HepG2 (cell line): ENCODE data around the gene ZFP1. TPM values are rescaled to one million over a fixed set of nuclear protein-coding genes. Genes with fewer than 3 reads are reported as not detected.

ENCODE experiments used
- ATF3 ChIP-seq: sonication (generic); formaldehyde crosslinking; IDR thresholded peaks from 2 replicates; pipeline ENCODE4 v1.4.0; 2020; ENCODE audit warnings: missing genetic modification reagents
- GLI4 ChIP-seq: sonication (generic); formaldehyde crosslinking; IDR thresholded peaks from 2 replicates; pipeline ENCODE4 v1.5.1; 2020; ENCODE audit warnings: missing genetic modification reagents, mild to moderate bottlenecking, moderate library complexity, borderline replicate concordance
- HBP1 ChIP-seq: IDR thresholded peaks from 2 replicates; pipeline ENCODE4 v1.6.1; 2016; ENCODE audit warnings: low read depth, control low read depth
- KAT8 ChIP-seq: IDR thresholded peaks from 2 replicates; pipeline ENCODE4 v1.6.1; 2016; ENCODE audit warnings: missing genetic modification reagents, missing compliant biosample characterization
- KLF11 ChIP-seq: IDR thresholded peaks from 2 replicates; pipeline ENCODE4 v1.6.1; 2016; ENCODE audit warnings: missing compliant biosample characterization
- MAFK ChIP-seq, 2 experiments: IDR thresholded peaks in 1 of 2; conservative IDR thresholded peaks in 1 of 2; 2 replicates each; pipeline ENCODE4 v1.6.1; 2011; ENCODE audit warnings: improper control_type of control experiment in 2 of 2, low read length in 2 of 2
- NR2F2 ChIP-seq: IDR thresholded peaks from 2 replicates; pipeline ENCODE4 v1.6.1; 2012; ENCODE audit warnings: low read depth, inconsistent platforms, borderline replicate concordance
- PAX8 ChIP-seq: sonication (generic); formaldehyde crosslinking; IDR thresholded peaks from 2 replicates; pipeline ENCODE4 v1.8.0; 2022; ENCODE audit warnings: mild to moderate bottlenecking, missing genetic modification reagents, borderline replicate concordance
- PLSCR1 ChIP-seq: sonication (generic); formaldehyde crosslinking; IDR thresholded peaks from 2 replicates; pipeline ENCODE4 v1.5.0; 2020; ENCODE audit warnings: missing genetic modification reagents, mild to moderate bottlenecking, borderline replicate concordance
- SMAD1 ChIP-seq: sonication (generic); formaldehyde crosslinking; IDR thresholded peaks from 2 replicates; pipeline ENCODE4 v1.4.0; 2020; ENCODE audit warnings: missing genetic modification reagents, low read depth, mild to moderate bottlenecking, borderline replicate concordance
- SYNCRIP ChIP-seq: fragments of 200-400 bp; formaldehyde crosslinking; IDR thresholded peaks from 2 replicates; pipeline ENCODE4 v1.6.1; 2018; ENCODE audit warnings: mild to moderate bottlenecking, low read depth, low read length; ENCODE audit not compliant: insufficient read depth
- TAF1 ChIP-seq: sonication (generic); formaldehyde crosslinking; IDR thresholded peaks from 2 replicates; pipeline ENCODE4 v1.4.0; 2020; ENCODE audit warnings: missing genetic modification reagents
- UBTF ChIP-seq: sonication (generic); formaldehyde crosslinking; IDR thresholded peaks from 2 replicates; pipeline ENCODE4 v1.4.0; 2020; ENCODE audit warnings: mild to moderate bottlenecking, missing genetic modification reagents
- XRCC5 ChIP-seq: fragments of 200-400 bp; formaldehyde crosslinking; optimal IDR thresholded peaks from 2 replicates; pipeline ENCODE3; 2017; ENCODE audit warnings: mild to moderate bottlenecking, low read length
- ZKSCAN1 ChIP-seq: fragments of 150-350 bp; IDR thresholded peaks from 2 replicates; pipeline ENCODE4 v1.6.1; 2014; ENCODE audit warnings: low read length
- ZNF20 ChIP-seq: sonication (generic); formaldehyde crosslinking; IDR thresholded peaks from 2 replicates; pipeline ENCODE4 v1.4.0; 2020; ENCODE audit warnings: mild to moderate bottlenecking, moderate library complexity, missing genetic modification reagents
- ZNF260 ChIP-seq: sonication (generic); formaldehyde crosslinking; IDR thresholded peaks from 2 replicates; pipeline ENCODE4 v1.4.0; 2020; ENCODE audit warnings: missing genetic modification reagents, low read depth, mild to moderate bottlenecking, borderline replicate concordance
- ZNF317 ChIP-seq: sonication (generic); formaldehyde crosslinking; IDR thresholded peaks from 2 replicates; pipeline ENCODE4 v1.5.0; 2020; ENCODE audit warnings: mild to moderate bottlenecking, missing genetic modification reagents
- ZNF33B ChIP-seq: sonication (generic); formaldehyde crosslinking; IDR thresholded peaks from 2 replicates; pipeline ENCODE4 v1.5.1; 2020; ENCODE audit warnings: mild to moderate bottlenecking, missing genetic modification reagents
- ZNF343 ChIP-seq: sonication (generic); formaldehyde crosslinking; IDR thresholded peaks from 2 replicates; pipeline ENCODE4 v1.4.0; 2020; ENCODE audit warnings: mild to moderate bottlenecking, missing genetic modification reagents
- ZNF350 ChIP-seq: sonication (generic); formaldehyde crosslinking; IDR thresholded peaks from 2 replicates; pipeline ENCODE4 v1.4.0; 2020; ENCODE audit warnings: mild to moderate bottlenecking, low read depth, missing genetic modification reagents, borderline replicate concordance
- ZNF367 ChIP-seq: sonication (generic); formaldehyde crosslinking; IDR thresholded peaks from 2 replicates; pipeline ENCODE4 v1.4.0; 2020; ENCODE audit warnings: missing genetic modification reagents, borderline replicate concordance
- ZNF501 ChIP-seq: sonication (generic); formaldehyde crosslinking; IDR thresholded peaks from 2 replicates; pipeline ENCODE4 v1.5.1; 2020; ENCODE audit warnings: mild to moderate bottlenecking, moderate library complexity, missing genetic modification reagents
- ZNF605 ChIP-seq: sonication (generic); formaldehyde crosslinking; IDR thresholded peaks from 2 replicates; pipeline ENCODE4 v1.8.0; 2022; ENCODE audit warnings: mild to moderate bottlenecking, missing genetic modification reagents
- polyA plus RNA-seq, 8 experiments: library from polyadenylated mRNA; depleted of rRNA in 3 of 8; stranded (reverse) in 7 of 8; unstranded in 1 of 8; fragments of >200 nt; fragmentation: Illumina TruSeq in 4 of 8; extraction: Trizol in 4 of 8; gene quantifications; 2 replicates each; pipeline versions ENCODE4 v1.2.1 to v1.2.3, GENCODE V29; 2011 to 2016; ENCODE audit warnings: low read depth in 4 of 8, missing spikeins in 1 of 8, mixed read lengths in 1 of 8; ENCODE audit not compliant: insufficient read depth in 1 of 8
- total RNA-seq, 5 experiments: library from RNA; depleted of rRNA; stranded (reverse); fragments of >200 nt; fragmentation: Illumina TruSeq; extraction: Trizol; gene quantifications; 2 replicates each; pipeline ENCODE4 v1.2.3, GENCODE V29; 2016; ENCODE audit warnings: low read depth in 1 of 5

Gene ZFP1
- total and polyA plus RNA-seq, 2 of the 13 experiments (the other 11 are each of a cell fraction or from before 2014, with no cell fraction given) = 8.3 to 14.0 TPM

GRCh38 chr16:75110637-75111513 is 37.4 kb upstream of the ZFP1 start (continued):
- TF ChIP-seq KAT8 (CRISPR knock-in tag) (peak; percentile 36; the same call in 1 of the 2 replicates), ZNF605 (CRISPR knock-in tag) (peak; percentile 90), ZNF260 (CRISPR knock-in tag) (no peak), PLSCR1 (CRISPR knock-in tag) (no peak), ZNF350 (peak; percentile 89), XRCC5 (peak; percentile 80), ZNF343 (CRISPR knock-in tag) (no peak), SYNCRIP (no peak), NR2F2 (peak; percentile 59; the same call in 1 of the 2 replicates), KLF11 (CRISPR knock-in tag) (peak; percentile 93), GLI4 (CRISPR knock-in tag) (peak; percentile 85; the same call in 1 of the 2 replicates), ATF3 (peak; percentile 21; the same call in 1 of the 2 replicates), ZKSCAN1 (no peak), ZNF33B (CRISPR knock-in tag) (peak; percentile 50; the same call in 1 of the 2 replicates), ZNF501 (peak; percentile 84), PAX8 (no peak), SMAD1 (CRISPR knock-in tag) (no peak), MAFK (conservative IDR thresholded peaks at IDR 0.05 in 1 of 2, IDR thresholded peaks at IDR 0.05 in 1 of 2; ENCODE audit: low read length in 2 of 2) (no peak), TAF1 (CRISPR knock-in tag) (peak; percentile 12; the same call in 1 of the 2 replicates), UBTF (peak; percentile 86), ZNF20 (no peak; the same call in 1 of the 2 replicates), HBP1 (CRISPR knock-in tag) (no peak; the same call in 1 of the 2 replicates), ZNF367 (CRISPR knock-in tag) (0 out of 2 replicates have a peak, but pooled peaks have one; percentile 29), ZNF317 (CRISPR knock-in tag) (no peak)
